GM12875 (cell line): Measurements from ENCODE around the gene KY.

Experiments used
- H3K4me3 ChIP-seq: one replicate; pipeline ENCODE4 v1.5.1; 2011; ENCODE audit warnings: low read depth, low read length, control low read depth
- TF ChIP-seq, protein P1 (sequence below): IDR thresholded peaks from 2 replicates; pipeline ENCODE4 v1.5.1; 2011; ENCODE audit warnings: low read depth, mild to moderate bottlenecking, control low read depth, inconsistent platforms, low read length, moderate library complexity, borderline replicate concordance; ENCODE audit not compliant: insufficient read depth

Gene KY

DNA sequence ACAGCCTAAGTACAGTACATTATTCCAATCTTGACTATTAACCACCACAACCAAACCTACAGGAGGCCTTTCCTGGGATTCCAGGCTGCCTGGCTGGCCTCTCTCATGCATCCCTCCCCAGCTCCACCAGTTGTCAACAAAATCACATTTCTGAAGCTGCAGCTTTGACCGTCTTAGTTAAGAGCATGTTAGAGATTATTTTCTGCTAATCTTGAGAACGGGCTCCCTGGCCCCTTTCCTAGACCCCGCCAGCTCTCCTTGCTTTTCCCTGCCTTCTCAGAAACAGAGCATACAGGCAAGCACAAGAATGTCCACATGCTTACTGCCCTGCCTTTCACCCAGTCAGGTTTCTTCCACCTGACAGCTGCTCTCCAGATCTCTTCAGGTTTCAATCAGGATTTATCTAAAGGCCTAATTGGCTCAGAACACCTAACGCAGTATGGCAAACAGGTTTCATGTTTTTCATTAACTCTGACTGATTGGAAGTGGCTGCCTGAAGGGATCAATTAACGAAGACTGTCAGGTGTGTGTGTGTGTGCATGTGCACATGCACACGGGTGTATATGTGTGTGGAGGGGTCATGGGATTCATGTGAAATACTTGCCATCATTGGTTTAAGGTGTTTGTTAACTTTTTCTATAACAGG lies 12.3 kb downstream of the KY start:
- TF ChIP-seq, protein P1, sequence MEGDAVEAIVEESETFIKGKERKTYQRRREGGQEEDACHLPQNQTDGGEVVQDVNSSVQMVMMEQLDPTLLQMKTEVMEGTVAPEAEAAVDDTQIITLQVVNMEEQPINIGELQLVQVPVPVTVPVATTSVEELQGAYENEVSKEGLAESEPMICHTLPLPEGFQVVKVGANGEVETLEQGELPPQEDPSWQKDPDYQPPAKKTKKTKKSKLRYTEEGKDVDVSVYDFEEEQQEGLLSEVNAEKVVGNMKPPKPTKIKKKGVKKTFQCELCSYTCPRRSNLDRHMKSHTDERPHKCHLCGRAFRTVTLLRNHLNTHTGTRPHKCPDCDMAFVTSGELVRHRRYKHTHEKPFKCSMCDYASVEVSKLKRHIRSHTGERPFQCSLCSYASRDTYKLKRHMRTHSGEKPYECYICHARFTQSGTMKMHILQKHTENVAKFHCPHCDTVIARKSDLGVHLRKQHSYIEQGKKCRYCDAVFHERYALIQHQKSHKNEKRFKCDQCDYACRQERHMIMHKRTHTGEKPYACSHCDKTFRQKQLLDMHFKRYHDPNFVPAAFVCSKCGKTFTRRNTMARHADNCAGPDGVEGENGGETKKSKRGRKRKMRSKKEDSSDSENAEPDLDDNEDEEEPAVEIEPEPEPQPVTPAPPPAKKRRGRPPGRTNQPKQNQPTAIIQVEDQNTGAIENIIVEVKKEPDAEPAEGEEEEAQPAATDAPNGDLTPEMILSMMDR = no peak

DNA sequence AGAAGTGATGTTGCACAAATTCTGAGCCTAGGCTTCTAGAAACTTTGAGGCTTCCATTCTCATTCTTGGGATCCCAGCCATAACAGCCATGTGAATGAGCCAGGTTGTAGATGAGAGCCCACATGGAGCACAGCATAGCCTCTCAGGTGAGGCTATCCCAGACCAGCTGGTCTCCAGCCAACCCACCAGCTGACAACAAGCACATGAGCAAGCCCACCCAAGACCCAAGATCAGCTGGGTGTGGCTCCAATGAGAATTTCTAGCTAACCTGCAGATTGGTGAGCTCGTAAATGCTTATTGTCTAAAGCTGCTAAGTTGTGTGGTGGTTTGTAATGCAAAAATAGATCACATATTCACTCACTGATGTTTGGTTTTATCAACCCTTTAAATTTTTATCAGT lies 14.4 kb downstream of the KY start:
- H3K4me3 ChIP-seq = no peak overlapping the region
- TF ChIP-seq, protein P1 = no peak

More for the DNA sequence above, 12.3 kb downstream of the KY start:
- H3K4me3 ChIP-seq = no peak overlapping the region

DNA sequence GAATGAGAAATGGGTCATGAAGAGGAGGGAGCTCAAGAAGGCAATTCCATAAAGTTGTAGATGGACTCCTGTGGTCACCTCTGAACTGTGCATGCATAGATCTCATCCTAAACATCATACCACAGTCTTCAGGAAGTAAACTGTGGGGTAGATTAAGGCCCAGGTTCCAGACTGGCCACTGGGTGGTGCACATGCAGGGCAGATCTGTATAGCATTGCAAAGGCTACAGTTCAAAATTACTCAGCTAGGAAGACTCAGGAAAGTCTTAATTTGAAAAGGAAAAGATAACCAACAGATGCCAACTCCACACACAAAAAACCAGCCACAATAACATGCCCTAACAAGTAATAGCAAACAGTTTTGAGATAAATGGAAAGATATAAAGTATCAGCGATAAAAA lies 20.3 kb downstream of the KY start:
- TF ChIP-seq, protein P1 = peak; percentile 38; the same call in 1 of the 2 replicates
- H3K4me3 ChIP-seq = no peak overlapping the region

DNA sequence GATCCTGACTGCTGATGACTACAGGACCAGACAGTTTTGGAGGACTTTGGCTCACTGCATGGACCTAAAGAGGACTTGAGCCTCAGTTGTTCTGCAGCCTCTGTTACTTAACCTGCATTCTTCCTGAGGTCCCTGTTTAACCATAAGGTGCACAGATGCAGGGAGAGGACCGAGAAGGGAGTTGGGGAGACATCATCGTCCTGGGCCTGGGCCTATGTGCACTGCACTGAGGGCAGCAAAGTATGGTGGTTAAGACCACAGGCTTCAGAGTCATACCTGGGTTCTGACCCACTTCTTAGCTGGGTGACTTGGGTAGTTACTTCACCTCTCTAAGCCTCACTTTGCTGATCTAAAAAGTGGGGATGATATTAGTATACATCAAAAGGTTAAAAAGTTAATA lies 21.9 kb downstream of the KY start:
- TF ChIP-seq, protein P1 = no peak
- no peak overlapping the region for H3K4me3 ChIP-seq

DNA sequence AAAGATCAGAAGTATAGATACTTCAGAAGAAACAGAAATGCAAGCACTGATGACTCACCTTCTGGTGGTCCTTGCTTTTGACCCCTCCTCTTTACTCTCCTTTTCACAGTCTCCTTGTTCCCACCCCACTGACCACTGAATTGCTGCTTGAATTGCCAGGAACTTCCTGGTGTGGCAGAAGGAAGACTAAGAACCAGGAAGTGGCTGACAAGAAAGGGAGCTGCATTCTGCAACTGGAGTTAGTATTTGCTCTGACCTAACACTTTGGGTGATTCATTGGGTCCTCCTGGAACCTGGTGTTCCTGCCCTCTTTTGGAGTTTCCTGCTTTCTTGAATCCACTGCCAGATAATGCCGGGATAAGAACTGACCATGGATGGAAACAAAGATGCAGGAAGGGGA lies 23.0 kb downstream of the KY start:
- no peak overlapping the region for H3K4me3 ChIP-seq
- TF ChIP-seq, protein P1 = no peak

DNA sequence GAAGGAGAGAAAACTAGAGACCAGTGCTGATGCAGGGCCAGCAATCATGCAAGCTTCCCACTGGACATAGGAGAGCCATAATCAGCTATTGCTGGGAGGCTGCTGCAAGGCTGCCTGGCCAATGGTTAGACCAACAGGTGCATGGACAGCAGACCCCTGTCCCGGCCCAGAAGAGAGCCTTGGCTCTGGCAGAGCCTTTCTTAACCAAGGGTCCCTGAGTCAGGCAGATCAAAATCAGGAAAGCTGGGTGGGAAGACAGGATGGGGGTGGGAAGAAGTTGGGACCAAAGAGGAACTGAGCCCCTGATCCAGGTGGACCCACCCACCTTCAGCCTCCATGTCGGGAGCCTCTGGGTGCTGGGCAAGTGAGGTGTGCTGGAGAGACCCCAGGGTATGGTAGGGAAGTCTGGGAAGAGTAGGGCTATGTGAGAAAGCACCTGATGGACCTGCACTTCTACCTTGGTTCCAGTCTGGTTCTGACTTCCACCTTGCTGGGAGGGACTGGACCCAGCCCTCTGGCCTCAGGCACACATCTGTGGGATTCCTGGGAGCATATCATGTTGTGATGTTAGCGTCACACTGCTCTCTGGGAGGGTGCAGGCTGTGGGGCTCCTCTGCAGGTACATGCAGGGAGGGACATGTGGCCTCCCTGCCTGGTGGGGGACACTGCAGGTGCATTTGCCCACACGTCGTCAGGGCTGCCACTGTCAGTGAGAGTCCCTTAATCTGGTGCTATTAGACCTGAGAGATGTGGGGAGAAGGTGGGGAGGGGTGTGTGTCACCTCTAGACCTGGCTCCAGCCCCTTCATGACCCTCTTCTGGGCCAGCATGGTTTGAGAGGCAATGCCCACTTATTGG lies 24.7 kb downstream of the KY start:
- TF ChIP-seq, protein P1 = no peak
- H3K4me3 ChIP-seq = no peak overlapping the region

DNA sequence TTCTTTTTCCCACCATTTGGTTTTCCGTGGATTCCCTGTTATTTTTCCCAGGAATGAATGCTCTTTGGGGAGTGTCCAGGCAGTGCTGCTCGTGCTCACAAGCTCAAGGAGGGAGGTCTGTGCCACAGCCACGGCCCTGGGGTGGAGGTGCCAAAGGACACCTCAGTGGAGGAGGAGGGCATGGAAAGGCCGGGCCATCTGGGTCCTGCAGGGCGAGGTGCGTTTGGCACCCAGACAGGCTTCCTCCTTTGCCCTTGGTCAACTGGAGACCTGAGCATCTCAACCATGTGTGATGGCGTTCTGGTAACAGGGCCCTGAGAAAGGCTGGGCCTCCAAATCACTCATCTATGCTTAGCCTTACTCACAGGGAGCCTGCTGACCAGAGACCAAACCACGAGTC lies 25.4 kb downstream of the KY start:
- H3K4me3 ChIP-seq = no peak overlapping the region
- TF ChIP-seq, protein P1 = no peak
